Activated naive CD8-positive, alpha-beta T cell (primary cell): ENCODE data around the gene LRGUK.
"Not testable (repeated sequence)": the region's sequence is repeated elsewhere in the genome, so short reads cannot be mapped to it uniquely, and the experiment has no call there.

ENCODE experiments used
- H3K27ac Mint-ChIP-seq: one replicate; pipeline ENCODE4 v1.8.0; 2021; ENCODE audit warnings: mixed read lengths
- H3K27me3 Mint-ChIP-seq: one replicate; pipeline ENCODE4 v1.8.0; 2021; ENCODE audit warnings: mixed read lengths
- H3K36me3 Mint-ChIP-seq: one replicate; pipeline ENCODE4 v1.8.0; 2021; ENCODE audit warnings: mixed read lengths
- H3K4me1 Mint-ChIP-seq: one replicate; pipeline ENCODE4 v1.8.0; 2021; ENCODE audit warnings: low read depth, mixed read lengths
- H3K4me3 Mint-ChIP-seq: one replicate; pipeline ENCODE4 v1.8.0; 2021; ENCODE audit warnings: mild to moderate bottlenecking, mixed read lengths
- H3K9me3 Mint-ChIP-seq: one replicate; pipeline ENCODE4 v1.8.0; 2021; ENCODE audit warnings: low read depth, mixed read lengths

LRGUK gene

GRCh38 chr7:134280508-134280907 is 153.4 kb downstream of the LRGUK start:
- Mint-ChIP-seq H3K36me3 (no peaks in the 10 kb centered on the region), H3K27ac (no peak overlapping the region), H3K27me3 (peaks cover 21% of the 10 kb centered on the region), H3K4me1 (no peaks in the 10 kb centered on the region), H3K9me3 (no peaks in the 10 kb centered on the region), H3K4me3 (no peak overlapping the region)

- H3K27ac Mint-ChIP-seq = no peak overlapping the region
- peaks cover 12% of the 10 kb centered on the region for H3K27me3 Mint-ChIP-seq
- H3K4me3 Mint-ChIP-seq = no peak overlapping the region
- no peaks in the 10 kb centered on the region for H3K36me3 Mint-ChIP-seq
- H3K9me3 Mint-ChIP-seq = no peaks in the 10 kb centered on the region
- H3K4me1 Mint-ChIP-seq = no peaks in the 10 kb centered on the region
These were observed 156.9 kb downstream of the LRGUK start for GRCh38 chr7:134284011-134284410.

- Mint-ChIP-seq H3K4me3 (no peak overlapping the region), H3K36me3 (no peaks in the 10 kb centered on the region), H3K27me3 (peaks cover 10% of the 10 kb centered on the region), H3K4me1 (no peaks in the 10 kb centered on the region), H3K27ac (no peak overlapping the region), H3K9me3 (no peaks in the 10 kb centered on the region)
These were observed 157.8 kb downstream of the LRGUK start for GRCh38 chr7:134284952-134285351.

- Mint-ChIP-seq H3K4me3 (no peak overlapping the region), H3K27ac (no peak overlapping the region), H3K9me3 (no peaks in the 10 kb centered on the region), H3K36me3 (no peaks in the 10 kb centered on the region), H3K4me1 (no peaks in the 10 kb centered on the region), H3K27me3 (peaks cover 5% of the 10 kb centered on the region)
These were observed 160.9 kb downstream of the LRGUK start for GRCh38 chr7:134287916-134288659.

- Mint-ChIP-seq H3K36me3 (peaks cover 5% of the 10 kb centered on the region), H3K4me3 (no peak overlapping the region), H3K4me1 (no peaks in the 10 kb centered on the region), H3K9me3 (no peaks in the 10 kb centered on the region), H3K27me3 (peaks cover 2% of the 10 kb centered on the region), H3K27ac (no peak overlapping the region)
These were observed 162.3 kb downstream of the LRGUK start for GRCh38 chr7:134289423-134289822.

- no peak overlapping the region for H3K4me3 Mint-ChIP-seq
- H3K36me3 Mint-ChIP-seq = peaks cover 9% of the 10 kb centered on the region
- H3K9me3 Mint-ChIP-seq = no peaks in the 10 kb centered on the region
- H3K4me1 Mint-ChIP-seq = no peaks in the 10 kb centered on the region
- H3K27ac Mint-ChIP-seq = no peak overlapping the region
- H3K27me3 Mint-ChIP-seq = no peaks in the 10 kb centered on the region
These were observed 162.7 kb downstream of the LRGUK start for GRCh38 chr7:134289841-134290240.

GRCh38 chr7:134290286-134290685 is 163.1 kb downstream of the LRGUK start:
- no peaks in the 10 kb centered on the region for H3K4me1 Mint-ChIP-seq

GRCh38 chr7:134293002-134293740 is 166.0 kb downstream of the LRGUK start:
- Mint-ChIP-seq H3K4me1 (no peaks in the 10 kb centered on the region), H3K27me3 (no peaks in the 10 kb centered on the region), H3K27ac (no peak overlapping the region), H3K36me3 (peaks cover 16% of the 10 kb centered on the region), H3K4me3 (no peak overlapping the region), H3K9me3 (no peaks in the 10 kb centered on the region)

More at GRCh38 chr7:134290286-134290685, 163.1 kb downstream of the LRGUK start:
- Mint-ChIP-seq H3K36me3 (peaks cover 12% of the 10 kb centered on the region), H3K27me3 (no peaks in the 10 kb centered on the region), H3K27ac (no peak overlapping the region), H3K4me3 (no peak overlapping the region), H3K9me3 (no peaks in the 10 kb centered on the region)

GRCh38 chr7:134295982-134296381 is 168.8 kb downstream of the LRGUK start:
- H3K27ac Mint-ChIP-seq, H3K4me3 Mint-ChIP-seq, H3K9me3 Mint-ChIP-seq, H3K4me1 Mint-ChIP-seq, H3K27me3 Mint-ChIP-seq: not testable (repeated sequence)
- peaks cover 20% of the 10 kb centered on the region for H3K36me3 Mint-ChIP-seq

- H3K27ac Mint-ChIP-seq = no peak overlapping the region
- H3K4me1 Mint-ChIP-seq = no peaks in the 10 kb centered on the region
- H3K36me3 Mint-ChIP-seq = peaks cover 24% of the 10 kb centered on the region
- no peak overlapping the region for H3K4me3 Mint-ChIP-seq
- H3K9me3 Mint-ChIP-seq = no peaks in the 10 kb centered on the region
- H3K27me3 Mint-ChIP-seq = no peaks in the 10 kb centered on the region
These were observed 170.3 kb downstream of the LRGUK start for GRCh38 chr7:134297489-134297888.

GRCh38 chr7:134298902-134299683 is 172.0 kb downstream of the LRGUK start:
- no peaks in the 10 kb centered on the region for H3K27me3 Mint-ChIP-seq
- H3K4me3 Mint-ChIP-seq = no peak overlapping the region
- H3K9me3 Mint-ChIP-seq = no peaks in the 10 kb centered on the region
- no peak overlapping the region for H3K27ac Mint-ChIP-seq
- peaks cover 26% of the 10 kb centered on the region for H3K36me3 Mint-ChIP-seq
- no peaks in the 10 kb centered on the region for H3K4me1 Mint-ChIP-seq

GRCh38 chr7:134300988-134301387 is 173.8 kb downstream of the LRGUK start:
- H3K36me3 Mint-ChIP-seq = peaks cover 19% of the 10 kb centered on the region
- no peak overlapping the region for H3K27ac Mint-ChIP-seq
- no peaks in the 10 kb centered on the region for H3K4me1 Mint-ChIP-seq
- no peaks in the 10 kb centered on the region for H3K9me3 Mint-ChIP-seq
- H3K27me3 Mint-ChIP-seq = no peaks in the 10 kb centered on the region
- no peak overlapping the region for H3K4me3 Mint-ChIP-seq

- Mint-ChIP-seq H3K27me3 (no peaks in the 10 kb centered on the region), H3K4me3 (no peak overlapping the region), H3K36me3 (peaks cover 18% of the 10 kb centered on the region), H3K4me1 (no peaks in the 10 kb centered on the region), H3K9me3 (no peaks in the 10 kb centered on the region), H3K27ac (no peak overlapping the region)
These were observed 174.5 kb downstream of the LRGUK start for GRCh38 chr7:134301592-134301991.

- Mint-ChIP-seq H3K36me3 (peaks cover 19% of the 10 kb centered on the region), H3K4me3 (no peak overlapping the region), H3K27ac (no peak overlapping the region), H3K9me3 (no peaks in the 10 kb centered on the region), H3K27me3 (no peaks in the 10 kb centered on the region), H3K4me1 (no peaks in the 10 kb centered on the region)
These were observed 175.0 kb downstream of the LRGUK start for GRCh38 chr7:134302120-134302519.

- H3K4me3 Mint-ChIP-seq = no peak overlapping the region
- no peak overlapping the region for H3K27ac Mint-ChIP-seq
- H3K36me3 Mint-ChIP-seq = peaks cover 17% of the 10 kb centered on the region
- no peaks in the 10 kb centered on the region for H3K9me3 Mint-ChIP-seq
- no peaks in the 10 kb centered on the region for H3K27me3 Mint-ChIP-seq
- peaks cover 3% of the 10 kb centered on the region for H3K4me1 Mint-ChIP-seq
These were observed 180.2 kb downstream of the LRGUK start for GRCh38 chr7:134307320-134307719.
